ENCODE results near the gene CHST14.

GRCh38 chr15:40446144-40446543 is 24.6 kb upstream of the CHST14 start:
- no peak for TF ChIP-seq EZH2 (IDR thresholded peaks at IDR 0.05; ENCODE audit: borderline replicate concordance, low read length)
- TF ChIP-seq CTCF (IDR thresholded peaks at IDR 0.05; ENCODE audit: low read length) = no peak
